ENCODE data around the gene AP4B1.
"Not testable (repeated sequence)": the region's sequence is repeated elsewhere in the genome, so short reads cannot be mapped to it uniquely, and the experiment has no call there.

Gene AP4B1

DNA sequence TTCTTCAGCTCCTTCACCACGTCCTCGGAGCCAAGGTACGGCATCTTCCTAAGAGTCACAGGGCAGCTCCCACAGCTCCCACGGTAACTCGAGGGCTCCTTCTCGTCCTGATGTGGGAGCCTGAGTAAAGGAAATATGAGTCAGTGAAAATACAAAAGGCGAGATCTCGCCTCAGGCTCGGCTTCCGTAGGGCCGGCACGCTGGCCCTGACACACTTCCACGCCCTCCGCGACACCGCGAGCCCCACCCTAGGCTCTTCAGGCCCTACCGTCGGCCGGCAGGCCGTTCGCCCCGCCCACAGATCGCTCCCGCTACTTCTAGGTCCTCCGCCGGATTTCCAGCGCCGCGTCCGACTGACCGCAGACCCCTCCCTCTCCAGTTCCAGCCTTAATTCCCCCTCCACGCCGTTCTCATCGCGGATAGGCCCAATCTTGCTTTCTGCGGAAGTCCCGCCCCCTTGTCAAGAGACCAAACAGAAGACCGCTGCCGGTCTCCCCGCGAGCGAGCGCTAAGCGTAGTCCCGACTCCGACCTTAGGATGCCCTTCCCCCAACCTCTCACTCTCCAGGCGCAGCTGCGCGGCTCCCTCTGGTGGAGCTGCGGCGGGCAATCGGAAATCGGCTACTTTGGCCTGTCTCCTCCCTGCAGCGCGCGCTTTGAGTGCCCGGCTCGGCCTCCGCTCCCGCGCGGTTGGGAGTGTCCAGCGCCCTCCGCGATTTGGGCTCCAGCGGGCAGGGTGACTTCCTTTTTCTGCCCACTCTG lies at the start of gene AP4B1, which contains the start of gene DCLRE1B:
Gene AP4B1 (minus strand): TSS at position 126 of the 761 bp plus-strand sequence. CDS start 82 bp downstream, at position 44.
Gene DCLRE1B (plus strand): TSS at position 653 of the 761 bp plus-strand sequence. CDS start 261 bp downstream, outside the sequence.
- no peak for FAIRE-seq

DNA sequence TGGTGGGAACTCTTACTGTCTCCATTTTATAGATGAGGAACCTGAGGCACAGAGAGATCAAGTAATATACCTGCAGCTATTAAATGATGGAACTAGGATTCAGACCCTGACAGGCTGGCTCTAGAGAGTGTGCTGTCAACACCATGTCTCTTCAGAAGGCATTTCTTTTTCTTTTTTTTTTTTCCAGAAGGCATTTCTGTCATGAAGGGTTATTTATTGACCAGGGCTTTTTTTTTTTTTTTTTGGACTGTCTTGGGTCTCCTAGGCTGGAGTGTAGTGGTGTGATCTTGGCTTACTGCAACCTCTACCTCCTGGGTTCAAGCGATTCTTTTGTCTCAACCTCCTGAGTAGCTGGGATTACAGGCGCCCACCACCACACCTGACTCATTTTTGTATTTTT lies 47.1 kb upstream of the AP4B1 start:
- FAIRE-seq (no peak), DNase-seq (ENCODE audit: insufficient read length, low spot score) (no peak)

More for the DNA sequence above, at the start of gene AP4B1, which contains the start of gene DCLRE1B:
- peak; percentile 92 for DNase-seq (ENCODE audit: insufficient read length, low spot score)

DNA sequence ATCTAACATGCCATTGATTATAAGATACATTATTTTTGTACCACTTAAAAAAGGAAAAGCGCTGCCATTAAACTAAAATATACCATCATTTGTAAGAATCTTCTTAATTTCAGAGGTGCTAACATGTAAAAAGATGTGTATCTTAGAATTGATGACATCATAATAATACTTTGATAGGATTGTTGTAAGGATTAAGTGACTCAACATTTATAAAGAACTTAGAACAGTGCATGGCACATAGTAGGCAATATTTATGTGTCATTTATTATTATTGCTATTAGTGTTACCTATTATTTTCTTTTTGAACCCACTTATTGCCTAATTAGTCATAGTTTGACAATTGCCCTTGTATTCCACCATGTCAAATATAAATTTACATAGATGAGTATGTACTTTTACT lies 46.3 kb upstream of the AP4B1 start:
- DNase-seq (ENCODE audit: insufficient read length, low spot score) (no peak), FAIRE-seq (no peak)

DNA sequence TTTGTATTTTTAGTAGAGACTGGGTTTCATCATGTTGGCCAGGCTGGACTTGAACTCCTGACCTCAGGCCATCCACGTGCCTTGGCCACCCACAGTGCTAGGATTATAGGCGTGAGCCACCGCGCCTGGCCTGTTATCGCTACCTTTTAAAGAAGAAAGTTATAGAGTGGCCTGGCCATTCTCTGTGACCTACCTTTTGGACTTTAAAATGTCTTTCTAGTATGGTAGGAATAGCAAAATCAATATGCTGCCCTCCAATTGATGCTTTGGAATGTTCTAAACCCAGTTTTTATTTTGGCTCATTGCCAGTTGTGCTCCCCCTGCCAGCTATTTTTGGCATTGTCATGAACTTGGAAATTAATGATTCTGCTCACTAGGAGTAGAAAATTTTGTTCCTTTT lies 44.4 kb upstream of the AP4B1 start:
- DNase-seq (ENCODE audit: insufficient read length, low spot score) = no peak
- FAIRE-seq = no peak

DNA sequence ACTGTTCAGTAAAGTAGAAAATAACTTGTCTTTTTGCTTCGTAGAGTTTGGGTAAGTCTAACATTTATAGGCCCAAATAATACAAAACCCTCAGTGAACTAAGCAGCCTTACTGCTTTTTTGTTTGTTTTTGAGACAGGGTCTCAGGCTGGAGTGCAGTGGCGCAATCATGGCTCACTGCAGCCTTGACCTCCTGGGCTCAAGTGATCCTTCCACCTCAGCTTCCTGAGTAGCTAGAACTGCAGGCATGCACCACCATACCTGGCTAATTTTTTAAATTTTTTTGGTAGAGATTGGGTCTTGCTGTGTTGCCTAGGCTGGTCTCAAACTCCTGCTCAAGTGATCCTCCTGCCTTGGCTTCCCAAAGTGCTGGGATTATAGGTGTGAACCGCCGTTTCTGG lies 43.6 kb upstream of the AP4B1 start:
- FAIRE-seq = not testable (repeated sequence)

DNA sequence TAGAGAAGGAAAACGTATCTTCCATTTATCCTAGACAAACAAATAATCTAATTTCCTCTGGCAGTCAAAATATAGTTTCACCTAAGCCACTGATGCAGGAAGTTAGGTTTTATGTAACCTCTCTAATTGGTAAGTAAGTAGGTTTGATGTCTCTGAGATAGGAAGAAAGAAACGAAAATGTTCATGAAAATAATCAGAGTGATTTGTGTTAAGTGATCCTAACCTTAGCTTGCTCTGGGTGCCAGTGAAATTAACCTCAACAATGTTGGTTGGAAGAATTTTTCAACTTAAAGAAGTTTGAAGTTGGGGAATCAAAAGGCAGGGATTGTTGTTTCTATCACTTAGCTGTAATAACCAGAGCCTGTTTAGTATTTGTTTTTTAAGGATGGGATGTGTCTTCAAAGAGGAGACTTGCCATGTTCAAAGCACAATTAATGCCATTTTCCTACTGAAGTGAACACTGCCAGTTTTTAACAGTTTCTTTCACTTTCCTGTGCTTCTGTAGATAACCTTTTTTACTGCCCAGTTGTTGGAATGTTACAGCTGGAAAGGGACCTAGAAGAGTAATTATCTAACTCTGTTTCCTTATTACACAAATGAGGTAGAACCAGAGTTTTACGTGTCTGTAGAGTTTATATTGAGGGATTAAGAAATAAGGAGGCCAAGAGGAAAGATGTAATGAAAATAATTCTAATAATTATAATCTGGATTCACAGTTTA lies 42.9 kb upstream of the AP4B1 start:
- no peak for FAIRE-seq
- DNase-seq (ENCODE audit: insufficient read length, low spot score) = no peak

More for the DNA sequence above, 43.6 kb upstream of the AP4B1 start:
- not testable (repeated sequence) for DNase-seq (ENCODE audit: insufficient read length, low spot score)

DNA sequence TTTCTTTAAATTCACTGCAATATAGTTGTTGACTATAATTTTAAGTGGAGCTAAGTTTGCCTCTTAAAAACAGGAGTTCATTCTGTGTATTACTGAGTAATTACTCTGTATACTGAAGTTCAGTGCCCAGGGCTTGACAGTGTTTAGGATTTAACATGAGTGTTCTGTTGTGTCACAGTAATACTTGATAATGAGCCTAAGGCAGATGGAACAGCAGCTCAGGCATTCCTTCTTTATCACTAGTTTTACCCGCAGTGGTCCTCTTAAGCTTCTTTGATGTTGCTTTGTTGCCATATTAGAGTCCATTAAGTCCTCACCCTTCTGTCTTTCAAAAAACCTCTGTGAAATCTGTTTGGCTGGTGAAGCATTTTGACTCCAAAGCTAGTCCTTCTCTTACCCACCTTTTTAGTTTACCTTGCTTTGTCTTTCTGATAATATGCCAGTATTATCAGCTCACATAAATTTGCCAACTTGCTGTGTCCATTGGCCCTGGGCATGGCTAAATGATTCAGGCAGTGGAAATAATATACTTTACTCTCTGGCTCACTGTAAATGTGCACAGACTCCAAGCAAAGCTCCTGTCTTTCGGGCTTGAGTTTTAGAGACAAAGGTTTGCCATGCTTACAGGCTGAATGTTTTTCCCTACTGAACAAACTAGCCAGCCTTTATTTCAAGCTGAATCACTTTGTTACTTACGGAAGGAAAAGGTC lies 42.2 kb upstream of the AP4B1 start:
- FAIRE-seq (no peak), DNase-seq (ENCODE audit: insufficient read length, low spot score) (no peak)

DNA sequence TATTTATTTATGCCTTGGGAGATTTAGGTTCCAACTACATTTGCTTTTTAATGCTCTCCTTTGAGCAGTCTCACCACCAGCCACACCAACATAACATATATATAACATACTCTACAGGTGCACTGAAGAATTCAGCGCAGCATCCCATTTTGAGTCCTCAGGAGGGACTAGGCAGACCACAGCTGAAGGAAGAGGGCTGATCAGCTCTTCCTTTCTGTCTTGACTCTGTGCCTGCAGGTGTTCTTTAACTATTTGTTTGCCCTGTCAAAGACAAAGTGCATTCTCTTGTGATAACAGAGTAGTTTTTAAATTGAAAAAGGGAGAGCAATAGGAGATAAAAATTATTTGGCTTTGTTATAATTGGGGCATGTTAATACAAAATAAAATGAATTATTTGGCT lies 41.5 kb upstream of the AP4B1 start:
- DNase-seq (ENCODE audit: insufficient read length, low spot score) (no peak), FAIRE-seq (no peak)

DNA sequence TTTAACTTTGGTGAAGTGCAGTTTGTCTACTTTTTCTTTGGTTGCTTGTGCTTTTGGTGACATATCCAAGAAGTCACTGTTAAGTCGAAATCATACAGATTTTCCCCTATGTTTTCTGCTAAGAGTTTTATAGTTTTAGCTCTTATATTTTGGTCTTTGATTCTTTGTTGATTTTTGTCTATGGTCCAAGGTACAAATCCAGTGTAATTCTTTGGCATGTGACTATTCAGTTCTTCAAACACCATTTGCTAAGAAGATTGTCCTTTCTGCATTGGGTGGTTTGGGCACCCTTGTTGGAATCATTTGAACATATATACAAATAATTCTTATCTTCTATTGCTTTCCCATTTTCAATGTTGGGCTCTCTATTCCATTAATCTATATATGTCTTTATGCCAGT lies 40.7 kb upstream of the AP4B1 start:
- no peak for FAIRE-seq
- no peak for DNase-seq (ENCODE audit: insufficient read length, low spot score)

DNA sequence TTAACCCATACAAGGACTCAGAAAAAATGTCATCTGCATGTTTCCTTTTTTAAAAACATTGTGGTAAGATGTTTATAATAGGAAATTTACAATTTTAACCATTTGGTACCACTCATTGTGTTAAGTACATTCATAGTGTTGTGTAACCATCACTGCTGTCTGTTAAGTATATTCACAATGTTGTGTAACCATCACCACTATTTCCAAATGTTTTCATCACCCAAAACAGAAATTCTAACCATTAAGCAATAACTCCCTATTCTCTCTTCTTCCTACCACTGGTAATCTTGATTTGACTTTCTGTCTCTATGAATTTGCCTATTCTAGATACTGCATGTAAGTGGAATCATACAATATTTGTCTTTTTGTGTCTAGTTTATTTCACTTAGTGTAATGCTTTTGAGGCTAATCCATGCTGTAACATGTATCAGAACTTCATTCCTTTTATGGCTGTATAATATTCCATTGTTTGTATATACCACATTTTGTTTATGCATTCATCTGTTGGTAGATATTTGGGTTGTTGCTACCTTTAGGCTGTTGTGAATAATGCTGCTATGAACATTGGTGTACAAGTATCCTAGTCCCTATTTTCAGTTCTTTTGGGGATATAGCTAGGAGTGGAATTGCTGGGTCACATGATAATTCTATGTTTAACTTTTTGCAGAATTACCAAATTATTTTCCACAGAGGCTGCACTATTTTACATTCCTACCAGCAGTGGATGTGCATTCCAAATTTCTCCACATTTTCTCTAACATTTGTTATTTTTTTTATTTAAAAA lies 38.6 kb upstream of the AP4B1 start:
- DNase-seq (ENCODE audit: insufficient read length, low spot score) (no peak), FAIRE-seq (no peak)

DNA sequence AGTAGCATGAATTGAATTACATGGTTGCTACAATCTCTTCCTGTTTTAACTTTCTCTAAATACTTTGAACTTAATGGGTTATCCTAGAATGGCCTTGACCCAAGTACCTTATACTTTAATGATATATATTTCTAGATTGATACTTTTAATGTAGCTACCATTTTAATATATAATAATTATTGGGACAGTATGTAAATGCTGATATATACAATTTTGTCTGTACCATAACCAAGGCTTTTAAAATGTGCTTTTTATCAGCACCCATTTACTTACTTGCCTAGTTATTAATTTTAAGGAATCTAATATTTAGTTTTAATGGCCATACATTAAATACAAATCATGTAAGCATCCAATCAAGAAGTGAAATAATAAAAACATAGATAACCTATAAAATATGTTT lies 37.9 kb upstream of the AP4B1 start:
- no peak for DNase-seq (ENCODE audit: insufficient read length, low spot score)
- FAIRE-seq = no peak

DNA sequence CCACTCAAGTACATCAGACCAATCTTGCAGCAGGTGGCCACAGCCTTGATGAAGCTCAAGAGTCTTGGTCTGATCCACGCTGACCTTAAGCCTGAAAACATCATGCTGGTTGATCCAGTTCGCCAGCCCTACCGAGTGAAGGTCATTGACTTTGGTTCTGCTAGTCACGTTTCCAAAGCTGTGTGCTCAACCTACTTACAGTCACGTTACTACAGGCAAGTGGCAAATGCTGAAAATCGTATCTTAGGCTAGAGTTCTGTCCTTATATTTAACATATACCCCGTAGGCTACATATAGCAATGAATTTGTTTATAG lies 36.6 kb upstream of the AP4B1 start:
- FAIRE-seq = no peak
- no peak for DNase-seq (ENCODE audit: insufficient read length, low spot score)

DNA sequence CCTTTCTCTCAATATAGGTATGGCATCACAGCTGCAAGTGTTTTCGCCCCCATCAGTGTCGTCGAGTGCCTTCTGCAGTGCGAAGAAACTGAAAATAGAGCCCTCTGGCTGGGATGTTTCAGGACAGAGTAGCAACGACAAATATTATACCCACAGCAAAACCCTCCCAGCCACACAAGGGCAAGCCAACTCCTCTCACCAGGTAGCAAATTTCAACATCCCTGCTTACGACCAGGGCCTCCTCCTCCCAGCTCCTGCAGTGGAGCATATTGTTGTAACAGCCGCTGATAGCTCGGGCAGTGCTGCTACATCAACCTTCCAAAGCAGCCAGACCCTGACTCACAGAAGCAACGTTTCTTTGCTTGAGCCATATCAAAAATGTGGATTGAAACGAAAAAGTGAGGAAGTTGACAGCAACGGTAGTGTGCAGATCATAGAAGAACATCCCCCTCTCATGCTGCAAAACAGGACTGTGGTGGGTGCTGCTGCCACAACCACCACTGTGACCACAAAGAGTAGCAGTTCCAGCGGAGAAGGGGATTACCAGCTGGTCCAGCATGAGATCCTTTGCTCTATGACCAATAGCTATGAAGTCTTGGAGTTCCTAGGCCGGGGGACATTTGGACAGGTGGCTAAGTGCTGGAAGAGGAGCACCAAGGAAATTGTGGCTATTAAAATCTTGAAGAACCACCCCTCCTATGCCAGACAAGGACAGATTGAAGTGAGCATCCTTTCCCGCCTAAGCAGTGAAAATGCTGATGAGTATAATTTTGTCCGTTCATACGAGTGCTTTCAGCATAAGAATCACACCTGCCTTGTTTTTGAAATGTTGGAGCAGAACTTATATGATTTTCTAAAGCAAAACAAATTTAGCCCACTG lies 36.0 kb upstream of the AP4B1 start:
- no peak for FAIRE-seq
- DNase-seq (ENCODE audit: insufficient read length, low spot score) = no peak

DNA sequence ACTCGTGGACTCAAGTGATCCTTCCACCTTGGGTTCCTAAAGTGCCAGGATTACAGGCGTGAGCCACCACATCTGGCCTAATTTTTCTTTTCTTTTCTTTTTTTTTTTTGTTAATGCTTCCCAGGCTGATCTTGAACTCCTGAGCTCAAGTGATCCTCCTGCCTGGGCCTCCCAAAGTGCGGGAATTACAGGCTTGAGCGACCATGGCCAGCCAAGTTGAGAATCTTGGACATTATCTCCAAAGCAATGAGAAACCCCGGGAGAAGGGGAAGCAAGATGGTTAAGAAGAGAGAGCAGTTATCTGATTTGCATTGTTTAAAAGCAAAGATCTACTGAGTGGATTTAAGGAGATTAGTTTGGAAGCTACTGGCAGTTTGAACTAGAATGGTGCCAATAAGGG lies 33.6 kb upstream of the AP4B1 start:
- DNase-seq (ENCODE audit: insufficient read length, low spot score) (no peak), FAIRE-seq (no peak)

DNA sequence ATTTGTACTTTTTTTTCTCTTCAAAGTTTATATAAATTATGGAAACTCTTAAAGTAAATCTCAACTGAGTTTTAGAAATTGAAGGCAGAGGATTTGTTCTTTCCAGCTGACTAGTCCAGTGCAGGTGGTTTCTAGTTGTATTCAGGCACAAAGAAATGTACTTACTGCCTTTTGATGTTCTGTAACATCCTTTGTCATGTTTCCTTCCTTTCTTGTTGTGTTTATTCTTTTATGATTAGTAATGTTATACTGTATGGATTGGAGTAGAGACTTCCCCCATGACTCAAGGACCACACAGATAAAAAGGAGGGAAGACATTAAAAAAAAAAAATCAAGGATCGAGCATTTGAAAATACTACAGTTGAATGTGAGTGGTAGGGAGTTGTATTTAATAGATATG lies 32.5 kb upstream of the AP4B1 start:
- DNase-seq (ENCODE audit: insufficient read length, low spot score) (no peak), FAIRE-seq (no peak)

DNA sequence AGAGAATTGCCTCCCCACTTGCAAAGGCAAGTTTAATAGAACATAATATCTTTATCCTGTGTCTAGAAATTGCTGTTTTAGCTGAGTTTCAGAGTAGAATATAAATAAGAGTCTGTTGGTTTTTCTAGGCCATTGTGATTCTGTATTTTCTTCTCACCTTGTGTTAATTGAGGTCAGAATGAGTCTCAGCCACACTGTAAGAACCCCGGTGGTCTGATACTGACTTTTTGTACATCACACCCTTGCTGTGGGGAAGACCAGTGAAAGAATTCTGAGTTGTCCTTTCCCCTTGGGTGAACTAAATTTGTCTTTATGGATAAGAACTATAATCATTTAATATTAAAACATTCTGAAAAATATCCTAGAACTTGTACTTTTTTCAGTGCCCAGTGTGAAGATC lies 31.4 kb upstream of the AP4B1 start:
- FAIRE-seq (no peak), DNase-seq (ENCODE audit: insufficient read length, low spot score) (no peak)

DNA sequence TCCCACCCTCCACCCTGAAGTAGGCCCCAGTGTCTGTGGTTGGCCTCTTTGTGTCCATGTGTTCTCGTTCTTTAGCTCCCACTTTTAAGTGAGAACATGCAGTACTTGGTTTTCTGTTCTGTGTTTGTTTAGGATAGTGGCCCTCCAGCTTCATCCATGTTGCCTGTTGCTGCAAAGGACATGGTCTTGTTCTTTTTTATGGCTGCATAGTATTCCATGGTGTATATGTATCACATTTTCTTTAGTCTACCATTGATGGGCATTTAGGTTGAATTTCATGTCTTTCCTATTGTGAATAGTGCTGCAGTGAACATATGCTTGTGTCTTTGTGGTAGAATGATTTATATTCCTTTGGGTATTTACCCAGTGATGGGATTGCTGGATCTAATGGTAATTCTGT lies 30.6 kb upstream of the AP4B1 start:
- DNase-seq (ENCODE audit: insufficient read length, low spot score) = no peak
- FAIRE-seq = no peak

DNA sequence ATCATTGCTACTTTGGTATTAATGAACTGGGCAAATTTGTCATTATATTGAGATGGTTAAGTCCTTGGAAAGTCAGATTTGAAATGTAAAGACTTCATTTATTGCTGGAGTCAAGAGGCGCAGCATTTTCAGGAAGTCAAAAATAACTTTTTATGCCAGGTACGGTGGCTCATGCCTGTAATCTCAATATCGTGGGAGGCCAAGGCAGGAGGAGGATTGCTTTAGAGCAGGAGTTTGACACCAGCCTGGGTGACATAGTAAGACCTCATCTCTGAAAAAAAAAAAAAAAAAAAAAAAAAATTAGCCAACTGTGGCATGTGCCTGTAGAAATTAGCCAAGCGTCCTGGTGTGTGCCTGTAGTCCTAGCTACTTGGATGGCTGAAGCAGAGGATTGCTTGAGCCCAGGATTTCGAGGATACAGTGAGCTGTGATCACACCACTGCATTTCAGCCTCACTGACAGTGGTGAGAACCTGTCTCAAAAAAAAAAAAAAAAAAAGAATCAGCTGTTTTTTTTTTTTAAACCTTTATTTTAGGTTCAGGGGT lies 30.0 kb upstream of the AP4B1 start:
- DNase-seq (ENCODE audit: insufficient read length, low spot score) = no peak
- FAIRE-seq = no peak

DNA sequence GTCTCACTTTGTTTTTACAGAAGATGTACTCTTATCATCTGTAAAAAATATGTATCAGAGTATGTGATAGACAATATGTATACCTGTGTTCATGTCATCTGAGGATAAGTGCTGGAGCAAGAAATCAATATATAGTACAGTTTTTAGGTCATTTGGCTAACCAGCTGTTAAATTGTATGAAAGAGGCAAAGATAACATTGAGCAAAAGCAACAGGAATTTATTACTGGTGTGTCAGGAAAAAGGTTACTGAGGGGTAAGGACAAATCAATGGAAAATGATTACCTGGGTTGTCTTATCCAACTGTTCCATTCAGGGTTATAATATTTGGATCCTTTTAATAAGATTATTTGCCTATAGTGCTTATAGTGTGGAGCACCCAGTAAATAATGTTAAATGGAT lies 29.4 kb upstream of the AP4B1 start:
- DNase-seq (ENCODE audit: insufficient read length, low spot score) (no peak), FAIRE-seq (no peak)

DNA sequence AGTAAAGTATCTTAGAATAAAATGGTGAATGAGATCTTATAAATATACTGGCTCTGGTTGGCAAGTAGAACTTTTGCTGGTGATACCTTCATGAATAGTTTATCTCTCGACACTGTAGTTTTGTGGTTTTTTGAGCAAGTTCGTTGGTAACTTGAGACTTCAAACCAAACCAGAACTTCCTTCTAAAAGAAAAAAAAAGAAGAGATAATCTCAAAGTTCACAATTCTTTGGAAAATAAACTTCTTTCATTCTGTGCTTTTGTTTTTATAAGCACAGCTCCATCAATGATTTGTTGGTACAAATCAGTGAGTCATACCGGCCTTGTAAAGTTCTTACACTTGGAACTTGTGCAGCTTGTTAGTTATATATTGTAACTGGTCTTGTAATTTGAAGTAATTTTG lies 26.9 kb upstream of the AP4B1 start:
- DNase-seq (ENCODE audit: insufficient read length, low spot score) = no peak
- FAIRE-seq = no peak
